Measurements from ENCODE around the gene RAB11FIP3.

Gene RAB11FIP3

DNA sequence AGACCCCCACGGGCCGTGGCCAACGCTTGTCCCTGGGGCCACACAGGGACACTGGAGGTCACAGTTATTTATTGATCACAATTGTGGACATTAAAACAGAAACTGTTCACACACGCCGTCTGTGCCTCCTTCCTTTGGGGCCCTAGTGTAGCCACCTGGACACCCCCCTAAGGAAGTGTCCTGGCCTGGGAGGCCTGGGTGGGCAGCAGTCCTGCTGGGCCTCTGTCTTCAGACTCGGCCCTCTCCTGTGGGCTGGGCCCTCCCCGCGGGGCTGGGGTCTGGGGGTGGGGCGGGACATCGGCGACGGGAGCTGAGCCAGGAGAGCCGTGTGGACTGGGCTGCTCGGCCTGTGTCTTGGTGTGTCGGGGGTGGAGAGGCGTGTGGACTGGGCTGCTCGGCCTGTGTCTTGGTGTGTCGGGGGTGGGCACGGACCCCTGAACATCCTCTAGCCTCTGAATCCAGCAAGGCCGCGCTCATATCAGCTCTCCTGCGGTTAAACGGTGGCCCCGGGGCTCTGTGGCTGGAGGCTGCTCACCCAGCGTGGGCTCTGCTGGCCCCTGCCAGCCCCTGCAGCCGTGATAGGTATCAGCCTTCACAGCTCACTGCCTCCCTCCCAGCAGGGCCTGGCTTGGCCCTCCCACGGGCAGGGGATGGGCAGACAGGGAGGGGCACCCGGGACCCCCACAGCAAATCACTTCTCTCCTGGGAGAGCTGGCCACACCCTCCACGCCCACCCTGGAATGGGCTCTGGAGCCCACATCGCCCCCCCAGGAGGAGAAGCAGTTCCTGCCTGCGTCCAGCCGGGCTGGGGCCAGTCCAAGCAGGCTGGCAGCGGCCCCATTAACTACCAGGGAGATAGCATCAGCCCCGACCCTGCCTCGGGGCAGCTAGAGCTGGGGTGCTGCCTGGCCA is 140.2 kb downstream of the RAB11FIP3 start:
- Histone ChIP-seq H3K27me3 (ENCODE audit: control insufficient read depth in 1 of 2, insufficient read depth in 2 of 2, low read length in 2 of 2) (peaks cover 0 to 23% of the 10 kb centered on the region in 2 donors), H3K4me3 (ENCODE audit: low read depth in 1 of 2, low read length in 2 of 2) (peak overlapping the region in 1 of 2 donors; percentile 28), H3K27ac (ENCODE audit: low read depth, low read length) (no peak overlapping the region)

DNA sequence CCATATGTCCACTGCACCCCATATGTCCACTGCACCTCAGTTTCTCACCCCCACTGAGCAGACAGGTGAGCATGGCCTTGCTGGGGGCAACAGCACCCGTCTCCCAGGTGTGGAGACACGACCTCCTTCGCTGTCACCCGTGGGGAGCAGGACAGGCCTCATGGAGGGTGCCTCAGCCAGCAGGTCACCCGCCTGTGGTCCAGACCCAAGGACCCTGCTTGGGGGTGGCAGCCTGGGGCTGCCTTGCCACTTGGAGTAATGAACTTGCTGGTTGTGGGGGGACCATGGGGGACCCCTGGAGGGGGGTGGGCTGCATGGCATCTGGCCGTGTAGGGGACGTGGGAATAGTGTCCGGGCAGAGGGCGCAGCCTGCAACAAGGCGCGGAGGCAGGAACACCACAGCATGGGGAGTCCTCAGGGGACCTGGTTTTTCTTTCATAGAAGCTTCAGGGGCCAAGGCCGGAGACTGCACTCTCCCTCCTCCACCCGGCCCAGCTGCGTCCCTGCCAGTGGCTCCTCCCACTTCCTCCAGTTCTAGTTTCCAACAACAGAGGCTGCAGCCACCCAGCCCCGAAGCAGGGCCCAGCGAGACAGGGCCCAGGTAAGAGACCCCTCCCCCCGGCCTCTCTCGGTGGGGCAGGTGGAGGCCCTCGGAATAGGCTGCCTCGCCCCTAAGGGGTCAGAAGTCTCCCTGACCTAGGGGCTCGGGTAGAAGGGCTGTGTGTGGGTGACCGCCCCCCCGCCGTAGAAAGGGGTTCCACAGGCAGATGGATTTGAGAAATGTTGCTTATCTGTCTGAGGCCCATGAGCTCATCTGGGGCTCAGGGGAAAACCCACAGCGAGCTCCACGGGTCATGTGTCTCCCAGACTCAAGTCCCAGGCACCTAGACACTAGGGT is 141.3 kb downstream of the RAB11FIP3 start, which contains the start of gene NHLRC4:
Gene NHLRC4, plus strand, starts transcription at position 531 of the 898 bp plus-strand sequence. CDS start 1,043 bp downstream, outside the sequence.
- Histone ChIP-seq H3K27ac (ENCODE audit: low read depth, low read length) (peak within 1 kb of the TSS; percentile 68), H3K4me3 (ENCODE audit: low read depth in 1 of 2, low read length in 2 of 2) (peak within 1 kb of the TSS in 1 of 2 donors; percentile 28), H3K9me3 (ENCODE audit: low read length) (no peaks in the 10 kb centered on the region), H3K4me1 (ENCODE audit: insufficient read depth, low read length) (peaks cover 26% of the 10 kb centered on the region), H3K9ac (ENCODE audit: low read length) (no peak within 1 kb of the TSS), H3K27me3 (ENCODE audit: control insufficient read depth in 1 of 2, insufficient read depth in 2 of 2, low read length in 2 of 2) (peaks cover 0 to 13% of the 10 kb centered on the region in 2 donors), H3K36me3 (ENCODE audit: insufficient read depth, low read length) (no peaks in the 10 kb centered on the region)

More for the DNA sequence above, 140.2 kb downstream of the RAB11FIP3 start:
- Histone ChIP-seq H3K9me3 (ENCODE audit: low read length) (no peaks in the 10 kb centered on the region), H3K9ac (ENCODE audit: low read length) (no peak overlapping the region), H3K36me3 (ENCODE audit: insufficient read depth, low read length) (no peaks in the 10 kb centered on the region), H3K4me1 (ENCODE audit: insufficient read depth, low read length) (peaks cover 26% of the 10 kb centered on the region)

DNA sequence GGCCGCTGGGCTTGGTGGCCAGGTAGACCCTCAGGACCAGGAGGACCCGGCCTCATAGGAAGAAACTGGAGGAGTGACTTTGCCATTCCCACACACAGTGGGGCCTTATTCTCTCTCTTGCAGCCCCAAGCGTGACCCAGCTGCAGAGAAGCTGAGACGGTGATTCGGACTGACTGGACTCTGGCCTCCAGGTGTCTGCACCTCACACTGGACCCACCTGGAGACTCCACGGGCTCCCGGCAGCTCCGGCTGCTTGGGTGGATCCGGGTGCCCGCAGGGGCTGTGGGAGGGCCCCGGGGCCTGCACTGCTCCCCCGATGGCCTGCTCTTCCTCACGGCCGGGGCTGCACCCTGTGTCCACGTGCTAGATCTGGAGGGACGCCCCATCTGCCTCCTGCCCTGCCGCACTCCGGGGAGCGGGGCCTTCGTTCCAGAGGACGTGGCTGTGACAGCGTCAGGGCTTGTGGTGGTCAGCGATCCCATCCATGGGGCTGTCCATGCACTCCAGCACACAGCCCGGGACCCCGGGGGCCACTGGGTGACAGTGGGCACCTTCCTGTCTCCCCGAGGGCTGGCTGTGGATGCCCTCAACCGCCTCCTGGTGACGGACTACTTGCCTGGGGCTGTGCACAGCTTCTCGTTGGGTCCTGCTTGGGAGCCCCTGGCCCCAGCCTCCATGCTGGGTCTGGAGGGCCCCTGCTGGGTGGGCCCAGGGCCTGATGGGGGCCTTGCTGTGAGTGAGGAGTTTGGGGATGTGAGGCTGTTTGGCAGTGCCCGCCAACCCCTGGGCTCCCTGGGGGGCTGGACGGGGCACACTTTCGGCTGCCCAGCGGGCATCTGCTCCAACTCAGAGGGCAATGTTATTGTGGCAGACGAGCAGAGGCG is 142.2 kb downstream of the RAB11FIP3 start:
- Histone ChIP-seq H3K4me1 (ENCODE audit: insufficient read depth, low read length) (peaks cover 26% of the 10 kb centered on the region), H3K9ac (ENCODE audit: low read length) (no peak overlapping the region)

DNA sequence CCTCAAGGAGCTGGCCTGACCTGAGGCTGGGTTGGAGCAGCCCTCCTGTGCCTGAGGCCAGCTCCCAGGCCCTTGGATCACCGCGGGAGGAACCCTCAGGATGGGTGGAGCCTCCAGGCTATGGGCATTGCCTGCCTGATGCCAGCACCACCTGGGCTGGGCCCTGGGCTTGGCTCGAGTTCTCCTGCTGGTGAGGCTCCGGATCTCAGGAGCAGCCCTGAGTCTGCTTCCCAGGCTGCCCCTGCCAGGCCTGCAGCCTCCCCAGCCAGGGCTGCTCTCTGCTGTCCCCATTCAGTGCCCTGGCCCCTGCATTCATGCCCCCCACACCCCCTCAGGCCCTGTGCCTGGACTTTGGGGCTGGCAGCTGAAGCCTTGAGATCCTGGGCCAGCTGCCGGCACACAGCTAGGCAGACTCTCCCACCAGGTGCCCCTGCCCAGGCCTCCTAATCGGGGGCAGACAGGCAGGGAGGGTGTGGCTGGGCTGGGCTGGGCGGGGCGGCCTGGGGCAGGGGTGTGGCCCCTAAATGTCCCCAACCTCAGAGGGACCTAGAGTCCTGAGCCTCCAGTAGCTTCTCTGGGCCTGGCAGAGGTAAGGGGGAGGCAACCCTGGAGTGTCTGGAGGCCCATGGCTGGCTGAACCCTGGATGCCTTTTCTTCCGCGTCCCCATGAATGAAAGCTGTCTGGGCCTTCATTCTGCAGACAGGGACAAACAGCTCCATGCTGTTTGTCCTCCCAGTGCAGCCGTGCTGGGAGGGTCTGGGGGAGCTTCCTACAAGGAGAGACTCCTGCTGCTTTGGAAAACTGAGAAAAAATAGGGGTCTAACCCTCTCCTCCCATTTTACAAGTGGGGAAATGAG is 143.2 kb downstream of the RAB11FIP3 start:
- Histone ChIP-seq H3K4me3 (ENCODE audit: low read depth in 1 of 2, low read length in 2 of 2) (peak overlapping the region; percentile 44 to 70), H3K4me1 (ENCODE audit: insufficient read depth, low read length) (peaks cover 26% of the 10 kb centered on the region), H3K27me3 (ENCODE audit: control insufficient read depth in 1 of 2, insufficient read depth in 2 of 2, low read length in 2 of 2) (peaks cover 0 to 1% of the 10 kb centered on the region in 2 donors), H3K9ac (ENCODE audit: low read length) (peak overlapping the region; percentile 68), H3K36me3 (ENCODE audit: insufficient read depth, low read length) (no peaks in the 10 kb centered on the region), H3K9me3 (ENCODE audit: low read length) (no peaks in the 10 kb centered on the region), H3K27ac (ENCODE audit: low read depth, low read length) (peak overlapping the region; percentile 67)

More for the DNA sequence above, 142.2 kb downstream of the RAB11FIP3 start:
- no peaks in the 10 kb centered on the region for H3K36me3 ChIP-seq (ENCODE audit: insufficient read depth, low read length)
- no peak overlapping the region for H3K27ac ChIP-seq (ENCODE audit: low read depth, low read length)
- peaks cover 0 to 6% of the 10 kb centered on the region in 2 donors for H3K27me3 ChIP-seq (ENCODE audit: control insufficient read depth in 1 of 2, insufficient read depth in 2 of 2, low read length in 2 of 2)
- H3K4me3 ChIP-seq (ENCODE audit: low read depth in 1 of 2, low read length in 2 of 2) = peak overlapping the region in 1 of 2 donors; percentile 28
- H3K9me3 ChIP-seq (ENCODE audit: low read length) = no peaks in the 10 kb centered on the region

DNA sequence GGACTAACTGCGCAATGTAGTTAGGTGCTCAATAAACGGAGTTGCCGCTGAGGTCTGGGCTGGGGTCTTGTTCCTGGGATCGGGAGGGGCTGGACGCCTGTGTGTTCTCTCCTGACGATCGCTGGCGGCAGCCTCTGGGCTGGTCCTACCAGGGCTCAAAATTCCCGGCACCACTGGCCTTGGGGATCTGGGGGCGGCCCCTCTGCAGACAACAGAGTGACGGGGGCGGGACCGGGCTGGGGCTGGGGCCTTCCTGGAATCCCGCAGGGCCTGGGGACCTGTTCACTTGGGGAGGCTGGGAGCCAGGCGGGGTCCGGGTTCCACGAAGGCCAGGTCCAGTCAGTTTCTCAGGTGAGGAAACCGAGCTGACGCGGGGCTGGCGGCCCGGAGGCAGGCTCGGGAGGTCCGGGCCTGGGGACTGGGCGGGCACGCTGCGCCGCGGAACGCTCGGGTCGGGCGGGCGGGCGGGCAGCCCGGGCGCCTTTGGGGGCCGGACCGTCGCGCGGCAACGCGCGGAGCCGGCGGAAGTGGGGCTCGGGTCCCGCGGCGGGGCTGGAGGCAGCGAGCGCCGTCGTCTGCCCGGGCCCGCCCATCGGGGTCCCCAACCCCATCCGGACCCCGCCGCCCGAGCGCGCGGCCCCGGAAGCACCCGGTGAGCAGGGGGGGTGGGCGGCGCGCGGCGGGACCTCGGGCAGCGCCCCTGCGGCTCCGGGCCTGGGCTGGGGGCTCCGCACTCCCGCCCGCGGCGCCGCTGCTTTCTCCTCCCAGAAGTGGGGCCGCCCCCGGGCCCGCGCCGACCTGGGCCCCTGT is 144.2 kb downstream of the RAB11FIP3 start, which contains the start of gene PIGQ:
Gene PIGQ, plus strand, starts transcription at position 524 of the 810 bp plus-strand sequence. CDS start 4,107 bp downstream, outside the sequence.
- no peaks in the 10 kb centered on the region for H3K9me3 ChIP-seq (ENCODE audit: low read length)
- H3K4me1 ChIP-seq (ENCODE audit: insufficient read depth, low read length) = peaks cover 26% of the 10 kb centered on the region
- peak within 1 kb of the TSS; percentile 64 to 70 for H3K4me3 ChIP-seq (ENCODE audit: low read depth in 1 of 2, low read length in 2 of 2)
- peak within 1 kb of the TSS; percentile 67 for H3K27ac ChIP-seq (ENCODE audit: low read depth, low read length)
- no peaks in the 10 kb centered on the region for H3K27me3 ChIP-seq (ENCODE audit: control insufficient read depth in 1 of 2, insufficient read depth in 2 of 2, low read length in 2 of 2)
- H3K36me3 ChIP-seq (ENCODE audit: insufficient read depth, low read length) = no peaks in the 10 kb centered on the region
- peak within 1 kb of the TSS; percentile 68 for H3K9ac ChIP-seq (ENCODE audit: low read length)

All from muscle layer of colon (tissue), 2 donors.